BJ (cell line): ENCODE measurements around the gene WDHD1. TPM values are rescaled to one million over a fixed set of nuclear protein-coding genes. Genes with fewer than 3 reads are reported as not detected.

Source experiments
- CTCF ChIA-PET: fragments of 350-600 bp; formaldehyde crosslinking; extraction: SDS; loops from one replicate; lab custom pipeline; 2021; ENCODE audit warnings: antibody characterized with exemption, inconsistent platforms; lab: Yijun Ruan, JAX
- POLR2A ChIA-PET: fragments of 300-600 bp; sonication (Branson Sonifier 250); formaldehyde crosslinking; extraction: SDS; loops from one replicate; lab custom pipeline; 2021; ENCODE audit warnings: antibody characterized with exemption; lab: Charles Lee
- DNase-seq: peaks from one replicate; pipeline ENCODE4 v3.0.0-alpha.2; 2011; ENCODE audit warnings: low read depth
- H3K27me3 ChIP-seq: 2 replicates; pipeline ENCODE4 v1.6.0; 2011; ENCODE audit warnings: low read length; ENCODE audit not compliant: control insufficient read depth, insufficient read depth
- H3K36me3 ChIP-seq: 2 replicates; pipeline ENCODE4 v1.5.1; 2011; ENCODE audit warnings: low read length; ENCODE audit not compliant: control insufficient read depth, insufficient read depth
- H3K4me3 ChIP-seq: 2 replicates; pipeline ENCODE4 v1.5.1; 2011; ENCODE audit warnings: low read depth, mild to moderate bottlenecking, control low read depth, low read length
- CTCF ChIP-seq: IDR thresholded peaks from 2 replicates; pipeline ENCODE4 v1.5.1; 2011; ENCODE audit warnings: low read depth, mild to moderate bottlenecking, control low read depth, inconsistent platforms, low read length, moderate library complexity; ENCODE audit not compliant: insufficient read depth
- polyA plus RNA-seq: library from polyadenylated mRNA; depleted of rRNA; stranded (reverse); fragments of >200 nt; gene quantifications from 2 replicates; pipeline ENCODE4 v1.2.3, GENCODE V29; 2011

WDHD1 gene
- polyA plus RNA-seq, 1 experiment = 2.6 TPM

- no peak for DNase-seq
- Histone ChIP-seq H3K36me3 (peaks cover 2% of the 10 kb centered on the region; the same call in 1 of the 2 replicates), H3K4me3 (peak overlapping the region; percentile 95), H3K27me3 (no peaks in the 10 kb centered on the region)
- TF ChIP-seq CTCF = no peak
- CTCF ChIA-PET = interaction anchor here (0.7 to 2.0 kb wide), 3 partner anchors 9 to 108 kb away, joined by 3 to 12 read pairs (median 5); no protein-coding TSS in a partner anchor
- POLR2A ChIA-PET = no interaction called here
Observed at GRCh38 chr14:55053018-55053417, 26.1 kb upstream of the WDHD1 start.

- H3K36me3 ChIP-seq = no peaks in the 10 kb centered on the region
- DNase-seq = no peak
- H3K4me3 ChIP-seq = peak overlapping the region; percentile 95
- ChIA-PET CTCF (interaction anchor here (0.7 to 2.2 kb wide), 9 partner anchors 9 to 108 kb away, joined by 3 to 12 read pairs (median 5); partner anchors contain the start of genes SOCS4 and WDHD1), POLR2A (interaction anchor here (1.0 kb wide), 1 partner anchor 20 kb away, joined by 3 read pairs; no protein-coding TSS in a partner anchor)
- H3K27me3 ChIP-seq = no peaks in the 10 kb centered on the region
- TF ChIP-seq CTCF = no peak
Observed at GRCh38 chr14:55052269-55052930, 25.5 kb upstream of the WDHD1 start.

GRCh38 chr14:55051423-55052268 is 24.7 kb upstream of the WDHD1 start, which contains the start of gene MAPK1IP1L:
Gene MAPK1IP1L, plus strand, starts transcription at chr14:55051647. Its CDS starts 10,037 bp downstream, at chr14:55061684.
- peak; percentile 47 for DNase-seq
- Histone ChIP-seq H3K27me3 (no peaks in the 10 kb centered on the region), H3K4me3 (peak within 1 kb of the TSS; percentile 95), H3K36me3 (no peaks in the 10 kb centered on the region)
- TF ChIP-seq CTCF = peak; percentile 69
- ChIA-PET CTCF (interaction anchor here (0.6 to 2.2 kb wide), 28 partner anchors 8 to 373 kb away, joined by 3 to 22 read pairs (median 4); partner anchors contain the start of genes LGALS3, SOCS4 and WDHD1), POLR2A (interaction anchor here (0.9 to 1.0 kb wide), 2 partner anchors 21 to 22 kb away, joined by 3 read pairs; no protein-coding TSS in a partner anchor)

- Histone ChIP-seq H3K27me3 (no peaks in the 10 kb centered on the region), H3K4me3 (peak overlapping the region; percentile 95), H3K36me3 (no peaks in the 10 kb centered on the region)
- no peak for TF ChIP-seq CTCF
- CTCF ChIA-PET = interaction anchor here (0.6 to 2.2 kb wide), 24 partner anchors 9 to 373 kb away, joined by 3 to 22 read pairs (median 5); partner anchors contain the start of genes LGALS3, SOCS4 and WDHD1
- POLR2A ChIA-PET = interaction anchor here (0.9 to 1.0 kb wide), 2 partner anchors 21 to 22 kb away, joined by 3 read pairs; no protein-coding TSS in a partner anchor
- no peak for DNase-seq
Observed at GRCh38 chr14:55051165-55051422, 24.2 kb upstream of the WDHD1 start.
